ENCODE measurements around the gene UTP14A.
A peak's percentile ranks its signal among the peaks of the same experiment; 100 is the strongest.

Gene UTP14A

GRCh38 chrX:129945131-129945530 lies 39.2 kb downstream of the UTP14A start:
- DNase-seq (ENCODE audit: insufficient read length, low spot score), result no peak
- no peak for FAIRE-seq

GRCh38 chrX:129953334-129953648 lies 47.3 kb downstream of the UTP14A start:
- DNase-seq (ENCODE audit: insufficient read length, low spot score) (no peak), FAIRE-seq (no peak)

- DNase-seq (ENCODE audit: insufficient read length, low spot score) (no peak), FAIRE-seq (no peak)
These were observed 47.9 kb downstream of the UTP14A start for GRCh38 chrX:129953881-129954280.

GRCh38 chrX:129954804-129955203 lies 48.8 kb downstream of the UTP14A start:
- DNase-seq (ENCODE audit: insufficient read length, low spot score) (no peak), FAIRE-seq (no peak)

- FAIRE-seq (peak; percentile 60), DNase-seq (ENCODE audit: insufficient read length, low spot score) (no peak)
These were observed 49.7 kb downstream of the UTP14A start for GRCh38 chrX:129955682-129956081.

- no peak for FAIRE-seq
- DNase-seq (ENCODE audit: insufficient read length, low spot score), result no peak
These were observed 50.2 kb downstream of the UTP14A start for GRCh38 chrX:129956145-129956544.

GRCh38 chrX:129956765-129957164 lies 50.8 kb downstream of the UTP14A start:
- DNase-seq (ENCODE audit: insufficient read length, low spot score), result no peak
- no peak for FAIRE-seq

- DNase-seq (ENCODE audit: insufficient read length, low spot score) (peak; percentile 56), FAIRE-seq (peak; percentile 84)
These were observed 51.5 kb downstream of the UTP14A start for GRCh38 chrX:129957241-129958082.

- FAIRE-seq (peak; percentile 78), DNase-seq (ENCODE audit: insufficient read length, low spot score) (no peak)
These were observed 52.1 kb downstream of the UTP14A start for GRCh38 chrX:129958083-129958465.

GRCh38 chrX:129958814-129959492 lies 53.0 kb downstream of the UTP14A start:
- DNase-seq (ENCODE audit: insufficient read length, low spot score), result no peak
- FAIRE-seq, result no peak

GRCh38 chrX:129959493-129959832 lies 53.5 kb downstream of the UTP14A start:
- FAIRE-seq (no peak), DNase-seq (ENCODE audit: insufficient read length, low spot score) (no peak)

- DNase-seq (ENCODE audit: insufficient read length, low spot score), result no peak
- FAIRE-seq, result peak; percentile 97
These were observed 55.5 kb downstream of the UTP14A start for GRCh38 chrX:129961180-129962083.

GRCh38 chrX:129963729-129964128 lies 57.8 kb downstream of the UTP14A start:
- DNase-seq (ENCODE audit: insufficient read length, low spot score) (no peak), FAIRE-seq (no peak)

- no peak for FAIRE-seq
- no peak for DNase-seq (ENCODE audit: insufficient read length, low spot score)
These were observed 59.2 kb downstream of the UTP14A start for GRCh38 chrX:129965166-129965565.

- no peak for FAIRE-seq
- no peak for DNase-seq (ENCODE audit: insufficient read length, low spot score)
These were observed 63.0 kb downstream of the UTP14A start for GRCh38 chrX:129968968-129969367.

- FAIRE-seq (peak; percentile 18), DNase-seq (ENCODE audit: insufficient read length, low spot score) (no peak)
These were observed 70.5 kb downstream of the UTP14A start for GRCh38 chrX:129976441-129976840.

All from GM19239 (cell line).